GM06990 (cell line): Measurements from ENCODE around the gene RERE.

Source experiments
- DNase-seq: peaks from one replicate; pipeline ENCODE4 v3.0.0-alpha.2; 2011; ENCODE audit not compliant: insufficient read length; ENCODE audit errors: extremely low read depth
- H3K27me3 ChIP-seq: replicated peaks from 2 replicates; pipeline ENCODE4 v1.6.0; 2011; ENCODE audit warnings: low read length; ENCODE audit not compliant: control insufficient read depth, insufficient read depth
- H3K36me3 ChIP-seq: 2 replicates; pipeline ENCODE4 v1.5.1; 2011; ENCODE audit warnings: low read length; ENCODE audit not compliant: control insufficient read depth, insufficient read depth
- H3K4me3 ChIP-seq: replicated peaks from 2 replicates; pipeline ENCODE4 v1.5.1; 2011; ENCODE audit warnings: low read depth, mild to moderate bottlenecking, control low read depth, low read length
- TF ChIP-seq, protein P1 (sequence below): IDR thresholded peaks from 2 replicates; pipeline ENCODE4 v1.5.1; 2011; ENCODE audit warnings: low read length, control low read depth, mild to moderate bottlenecking, inconsistent platforms; ENCODE audit not compliant: insufficient read depth, poor library complexity, severe bottlenecking

RERE gene

DNA sequence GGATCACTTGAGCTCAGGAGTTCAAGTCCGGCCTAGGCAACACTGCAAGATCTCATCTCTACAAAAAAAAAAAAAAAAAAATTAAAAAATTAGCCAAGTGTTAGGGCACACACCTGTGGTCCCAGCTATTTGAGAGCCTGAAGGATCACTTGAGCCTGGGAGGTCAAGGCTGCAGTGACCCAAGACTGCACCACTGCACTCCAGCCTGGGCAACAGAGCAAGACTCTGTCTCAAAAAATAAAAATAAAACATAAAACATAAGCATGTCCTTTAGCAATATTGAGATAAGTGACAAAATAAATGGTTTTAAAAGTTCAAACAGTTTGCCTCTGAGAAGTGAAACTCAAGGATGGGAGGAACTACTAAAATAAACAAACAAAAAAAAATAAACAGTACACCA is 101.2 kb downstream of the RERE start:
- no peak overlapping the region for H3K4me3 ChIP-seq
- no peaks in the 10 kb centered on the region for H3K36me3 ChIP-seq
- no peaks in the 10 kb centered on the region for H3K27me3 ChIP-seq
- DNase-seq: no peak
- TF ChIP-seq, protein P1, sequence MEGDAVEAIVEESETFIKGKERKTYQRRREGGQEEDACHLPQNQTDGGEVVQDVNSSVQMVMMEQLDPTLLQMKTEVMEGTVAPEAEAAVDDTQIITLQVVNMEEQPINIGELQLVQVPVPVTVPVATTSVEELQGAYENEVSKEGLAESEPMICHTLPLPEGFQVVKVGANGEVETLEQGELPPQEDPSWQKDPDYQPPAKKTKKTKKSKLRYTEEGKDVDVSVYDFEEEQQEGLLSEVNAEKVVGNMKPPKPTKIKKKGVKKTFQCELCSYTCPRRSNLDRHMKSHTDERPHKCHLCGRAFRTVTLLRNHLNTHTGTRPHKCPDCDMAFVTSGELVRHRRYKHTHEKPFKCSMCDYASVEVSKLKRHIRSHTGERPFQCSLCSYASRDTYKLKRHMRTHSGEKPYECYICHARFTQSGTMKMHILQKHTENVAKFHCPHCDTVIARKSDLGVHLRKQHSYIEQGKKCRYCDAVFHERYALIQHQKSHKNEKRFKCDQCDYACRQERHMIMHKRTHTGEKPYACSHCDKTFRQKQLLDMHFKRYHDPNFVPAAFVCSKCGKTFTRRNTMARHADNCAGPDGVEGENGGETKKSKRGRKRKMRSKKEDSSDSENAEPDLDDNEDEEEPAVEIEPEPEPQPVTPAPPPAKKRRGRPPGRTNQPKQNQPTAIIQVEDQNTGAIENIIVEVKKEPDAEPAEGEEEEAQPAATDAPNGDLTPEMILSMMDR: no peak

DNA sequence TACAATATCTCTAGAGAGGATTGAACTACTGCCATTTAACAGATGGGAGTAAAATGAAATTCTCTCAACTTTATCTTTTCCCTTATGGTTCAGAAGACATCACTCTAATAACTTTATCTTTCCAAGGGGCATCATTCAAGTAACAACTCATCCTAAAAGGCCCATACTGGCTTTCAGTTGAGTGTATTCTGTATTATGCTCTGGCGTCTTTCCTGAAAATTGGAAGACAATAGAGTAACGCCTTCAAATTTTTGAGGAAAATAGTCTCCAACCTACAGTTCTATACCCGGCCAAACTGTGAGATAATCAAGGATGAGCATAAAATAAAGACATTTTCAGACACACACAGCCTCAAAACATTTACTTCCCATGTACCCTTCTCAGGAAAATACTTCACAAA is 103.3 kb downstream of the RERE start:
- TF ChIP-seq, protein P1: no peak
- Histone ChIP-seq H3K36me3 (no peaks in the 10 kb centered on the region), H3K4me3 (no peak overlapping the region), H3K27me3 (no peaks in the 10 kb centered on the region)
- DNase-seq: no peak

DNA sequence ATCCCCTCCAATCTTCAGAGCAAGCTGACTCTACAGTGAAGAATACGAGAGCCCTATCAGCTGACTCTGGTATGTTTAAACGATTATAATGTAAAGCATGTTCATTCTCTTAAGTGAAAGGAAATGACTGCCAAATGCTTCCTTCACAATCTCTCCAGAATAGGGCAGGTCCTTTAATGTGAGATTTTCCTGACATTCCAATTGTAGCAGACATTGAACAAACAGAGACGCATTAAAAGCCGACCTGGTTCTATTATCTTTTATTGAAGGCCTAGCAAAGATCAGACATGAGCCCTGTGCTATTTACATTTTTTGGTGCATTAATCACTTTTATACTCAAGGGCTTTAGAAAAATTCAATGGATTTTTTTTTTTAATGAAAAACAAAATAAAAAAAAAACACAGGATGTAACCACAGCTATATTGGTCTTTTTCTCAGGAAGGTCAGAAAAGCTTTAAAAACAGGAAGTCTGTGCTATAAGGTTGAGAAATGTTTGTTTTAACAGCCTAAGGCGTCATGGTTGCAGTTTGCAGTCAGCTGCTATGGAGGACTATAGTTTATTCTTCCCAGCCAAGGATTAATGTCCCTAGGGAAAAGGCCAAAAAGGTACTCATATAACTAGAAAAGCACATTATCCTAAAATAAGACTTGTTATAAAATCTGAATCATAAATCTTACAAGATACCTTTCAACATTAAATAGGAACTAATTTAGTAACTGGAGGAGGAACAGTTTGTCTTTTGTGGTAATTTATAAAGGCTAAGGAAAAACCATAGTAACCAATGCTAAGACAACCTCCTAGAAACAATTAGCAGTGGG is 104.8 kb downstream of the RERE start:
- Histone ChIP-seq H3K27me3 (no peaks in the 10 kb centered on the region), H3K36me3 (no peaks in the 10 kb centered on the region), H3K4me3 (no peak overlapping the region)
- TF ChIP-seq, protein P1: no peak
- DNase-seq: no peak

DNA sequence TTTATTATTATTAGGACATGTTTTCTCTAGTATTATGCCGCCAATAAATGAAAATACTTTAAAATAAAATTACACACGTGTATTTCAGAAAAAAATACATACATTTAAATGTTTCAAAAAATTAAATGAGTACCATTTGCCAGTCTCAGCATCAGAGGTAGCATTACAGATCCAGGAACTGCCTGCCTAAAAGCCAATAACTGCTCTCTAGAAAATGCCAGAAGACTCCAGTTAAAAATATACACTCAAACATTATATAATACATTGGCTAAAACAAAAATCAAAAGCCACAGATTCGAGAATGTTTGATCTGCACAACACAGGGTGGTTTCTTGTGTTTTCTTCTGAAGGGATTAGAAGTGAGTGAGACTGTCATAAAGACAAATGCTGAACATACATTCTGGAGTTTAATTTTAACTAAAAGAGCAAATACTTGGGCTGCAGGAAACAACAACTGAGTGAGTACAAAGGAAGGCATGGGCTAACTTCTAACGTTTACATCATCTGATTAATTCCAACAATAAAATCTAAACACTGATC is 105.5 kb downstream of the RERE start:
- no peaks in the 10 kb centered on the region for H3K36me3 ChIP-seq
- H3K4me3 ChIP-seq: no peak overlapping the region
- TF ChIP-seq, protein P1: no peak
- H3K27me3 ChIP-seq: no peaks in the 10 kb centered on the region
- no peak for DNase-seq

DNA sequence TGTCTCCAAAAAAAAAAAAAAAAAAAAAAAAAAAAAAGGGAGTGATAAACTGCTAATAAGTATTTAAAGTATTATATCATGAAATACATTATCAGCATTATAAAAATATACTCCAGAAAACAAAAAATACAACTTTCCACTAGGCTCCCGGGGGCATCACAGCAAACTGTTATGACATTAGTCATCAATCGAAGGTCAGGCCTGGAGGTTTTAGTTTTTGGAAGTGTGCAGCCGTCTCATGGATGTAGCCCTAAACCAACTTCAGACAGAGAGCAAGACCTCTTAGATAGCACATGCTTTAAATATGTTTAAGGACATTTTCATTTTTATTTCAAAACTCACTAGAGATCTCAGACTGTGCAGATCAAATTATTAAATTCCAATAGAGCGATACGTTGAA is 106.3 kb downstream of the RERE start:
- Histone ChIP-seq H3K27me3 (no peaks in the 10 kb centered on the region), H3K36me3 (no peaks in the 10 kb centered on the region), H3K4me3 (no peak overlapping the region)
- TF ChIP-seq, protein P1: no peak
- DNase-seq: no peak

DNA sequence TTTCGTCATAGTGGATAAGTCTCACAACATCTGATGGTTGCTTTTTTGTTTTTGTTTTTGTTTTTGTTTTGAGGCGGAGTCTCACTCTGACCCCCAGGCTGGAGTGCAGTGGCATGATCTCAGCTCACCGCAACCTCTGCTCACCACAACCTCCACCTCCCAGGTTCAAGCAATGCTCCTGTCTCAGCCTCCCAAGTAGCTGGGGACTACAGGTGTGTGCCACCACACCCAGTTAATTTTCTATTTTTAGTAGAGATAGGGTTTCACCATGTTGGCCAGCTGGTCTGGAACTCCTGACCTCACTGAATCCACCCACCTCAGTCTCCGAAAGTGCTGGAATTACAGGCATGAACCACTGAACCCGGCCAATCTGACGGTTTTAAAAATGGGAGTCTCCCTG is 109.2 kb downstream of the RERE start:
- H3K36me3 ChIP-seq: no peaks in the 10 kb centered on the region
- H3K4me3 ChIP-seq: no peak overlapping the region
- TF ChIP-seq, protein P1: no peak
- H3K27me3 ChIP-seq: no peaks in the 10 kb centered on the region
- DNase-seq: no peak
